Peyer's patch (tissue), 4 donors: Measurements from ENCODE around the gene CPED1. TPM values are rescaled to one million over a fixed set of nuclear protein-coding genes. Genes with fewer than 3 reads are reported as not detected.

ENCODE experiments used
- DNase-seq, 3 donors: peaks; one replicate each; pipeline ENCODE4 v3.0.0-alpha.2; 2017 to 2019
- H3K27ac ChIP-seq, 4 donors: fragments of 200-600 bp; sonication (generic); one replicate each; pipeline ENCODE4 v1.5.1; 2016 to 2019
- H3K27me3 ChIP-seq, 2 donors: fragments of 200-600 bp; sonication (generic); one replicate each; pipeline ENCODE4 v1.5.1; 2019
- H3K36me3 ChIP-seq, 3 donors: fragments of 200-600 bp; sonication (generic); one replicate each; pipeline ENCODE4 v1.5.1; 2016 to 2019
- H3K4me1 ChIP-seq, 4 donors: fragments of 200-600 bp; sonication (generic); one replicate each; pipeline ENCODE4 v1.5.1; 2016 to 2019
- H3K4me3 ChIP-seq, 4 donors: fragments of 200-600 bp; sonication (generic); 1 replicate in 3 of 4; 2 replicates in 1 of 4; pipeline ENCODE4 v1.5.1; 2016 to 2019; ENCODE audit warnings: mild to moderate bottlenecking in 1 of 4
- H3K9me3 ChIP-seq, 4 donors: fragments of 200-600 bp; sonication (generic); one replicate each; pipeline ENCODE4 v1.5.1; 2016 to 2019; ENCODE audit warnings: mild to moderate bottlenecking in 1 of 4
- CTCF ChIP-seq, 6 experiments: fragments of 450-650 bp in 4 of 6; fragments of 200-600 bp in 2 of 6; sonication (generic) in 1 of 6; IDR thresholded peaks; one replicate each; pipeline ENCODE4 v1.5.1; 2017 to 2019; ENCODE audit warnings: antibody characterized with exemption in 6 of 6, mild to moderate bottlenecking in 3 of 6, moderate library complexity in 1 of 6
- POLR2A ChIP-seq, 2 donors: fragments of 450-650 bp; IDR thresholded peaks; one replicate each; pipeline ENCODE4 v1.5.1; 2017; ENCODE audit warnings: antibody characterized with exemption in 2 of 2, mild to moderate bottlenecking in 2 of 2, moderate library complexity in 2 of 2
- total RNA-seq, 4 donors: library from RNA; depleted of rRNA; stranded (reverse); fragments of >200 nt; gene quantifications; one replicate each; pipeline ENCODE4 v1.1.0, GENCODE V29; 2016

The CPED1 gene
- total RNA-seq = 10 to 100 TPM in 2 of 4 donors, 1 to 10 TPM in 2; 4.4 to 50.3 (median 8.5) TPM

GRCh38 chr7:120988591-120989256, at the start of gene CPED1:
CPED1 (plus strand) TSS chr7:120988711; CDS start chr7:120989622, 911 bp downstream.
- Histone ChIP-seq H3K4me3 (peak within 1 kb of the TSS; percentile 24 to 52 (median 42)), H3K4me1 (peaks cover 0 to 13% (median 2%) of the 10 kb centered on the region in 4 donors), H3K27ac (peak within 1 kb of the TSS; percentile 45 to 81 (median 68)), H3K36me3 (no peaks in the 10 kb centered on the region), H3K27me3 (no peaks in the 10 kb centered on the region), H3K9me3 (no peaks in the 10 kb centered on the region)
- TF ChIP-seq POLR2A (IDR thresholded peaks at IDR 0.05) (no peak), CTCF (IDR thresholded peaks at IDR 0.05) (no peak)
- peak; percentile 56 to 75 (median 72) for DNase-seq

- DNase-seq = no peak
- H3K9me3 ChIP-seq = no peaks in the 10 kb centered on the region
- no peak overlapping the region for H3K4me3 ChIP-seq
- H3K27ac ChIP-seq = no peak overlapping the region
- TF ChIP-seq POLR2A (IDR thresholded peaks at IDR 0.05) (no peak), CTCF (IDR thresholded peaks at IDR 0.05) (no peak)
- H3K4me1 ChIP-seq = no peaks in the 10 kb centered on the region
- no peaks in the 10 kb centered on the region for H3K27me3 ChIP-seq
- H3K36me3 ChIP-seq = no peaks in the 10 kb centered on the region
Measured at GRCh38 chr7:120939345-120939744, 49.2 kb upstream of the CPED1 start.

GRCh38 chr7:120941064-120941463, 47.4 kb upstream of the CPED1 start:
- TF ChIP-seq POLR2A (IDR thresholded peaks at IDR 0.05) (no peak), CTCF (IDR thresholded peaks at IDR 0.05) (peak in 4 of 6 experiments; percentile 38 to 66 (median 56))
- Histone ChIP-seq H3K4me1 (no peaks in the 10 kb centered on the region), H3K27ac (no peak overlapping the region), H3K9me3 (no peaks in the 10 kb centered on the region), H3K4me3 (no peak overlapping the region), H3K27me3 (no peaks in the 10 kb centered on the region), H3K36me3 (no peaks in the 10 kb centered on the region)
- no peak for DNase-seq

- no peak for DNase-seq
- TF ChIP-seq POLR2A (IDR thresholded peaks at IDR 0.05) (no peak), CTCF (IDR thresholded peaks at IDR 0.05) (no peak)
- Histone ChIP-seq H3K27me3 (no peaks in the 10 kb centered on the region), H3K4me3 (no peak overlapping the region), H3K9me3 (no peaks in the 10 kb centered on the region), H3K4me1 (no peaks in the 10 kb centered on the region), H3K27ac (no peak overlapping the region), H3K36me3 (no peaks in the 10 kb centered on the region)
Measured at GRCh38 chr7:120941856-120942255, 46.7 kb upstream of the CPED1 start.

GRCh38 chr7:120942861-120943260, 45.6 kb upstream of the CPED1 start:
- Histone ChIP-seq H3K27me3 (no peaks in the 10 kb centered on the region), H3K4me1 (no peaks in the 10 kb centered on the region), H3K36me3 (no peaks in the 10 kb centered on the region), H3K27ac (no peak overlapping the region), H3K4me3 (no peak overlapping the region), H3K9me3 (no peaks in the 10 kb centered on the region)
- no peak for DNase-seq
- TF ChIP-seq CTCF (IDR thresholded peaks at IDR 0.05) (no peak), POLR2A (IDR thresholded peaks at IDR 0.05) (no peak)
